ENCODE measurements around the gene MYH4. TPM values are rescaled to one million over a fixed set of nuclear protein-coding genes. Genes with fewer than 3 reads are reported as not detected.

Gene MYH4
- total RNA-seq, 1 experiment from 2014 or later, result not detected

DNA sequence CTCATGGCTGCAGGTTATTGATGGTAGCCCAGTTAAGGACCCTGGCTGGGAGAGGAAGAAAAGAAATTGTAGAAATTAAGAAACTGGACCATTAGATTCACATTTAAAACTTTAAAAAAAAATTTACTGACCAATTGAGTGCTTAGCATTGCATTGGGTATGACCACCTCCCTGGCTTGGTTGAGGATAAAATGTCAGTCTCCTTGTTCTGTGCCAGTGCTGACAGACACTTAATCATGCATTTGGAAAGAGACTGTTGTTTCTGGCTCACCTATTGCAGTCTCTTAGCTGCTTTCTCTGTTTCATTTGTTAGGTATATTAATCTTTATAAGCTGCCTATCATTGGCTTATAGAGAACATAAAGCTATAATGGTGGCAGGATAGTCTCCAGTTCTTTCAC, 47.3 kb upstream of the MYH4 start (continued):
- TF ChIP-seq SOX15 (CRISPR knock-in tag; IDR thresholded peaks at IDR 0.05), result no peak
- TF ChIP-seq ZNF423 (CRISPR knock-in tag; IDR thresholded peaks at IDR 0.05), result no peak
- TF ChIP-seq, protein P1, sequence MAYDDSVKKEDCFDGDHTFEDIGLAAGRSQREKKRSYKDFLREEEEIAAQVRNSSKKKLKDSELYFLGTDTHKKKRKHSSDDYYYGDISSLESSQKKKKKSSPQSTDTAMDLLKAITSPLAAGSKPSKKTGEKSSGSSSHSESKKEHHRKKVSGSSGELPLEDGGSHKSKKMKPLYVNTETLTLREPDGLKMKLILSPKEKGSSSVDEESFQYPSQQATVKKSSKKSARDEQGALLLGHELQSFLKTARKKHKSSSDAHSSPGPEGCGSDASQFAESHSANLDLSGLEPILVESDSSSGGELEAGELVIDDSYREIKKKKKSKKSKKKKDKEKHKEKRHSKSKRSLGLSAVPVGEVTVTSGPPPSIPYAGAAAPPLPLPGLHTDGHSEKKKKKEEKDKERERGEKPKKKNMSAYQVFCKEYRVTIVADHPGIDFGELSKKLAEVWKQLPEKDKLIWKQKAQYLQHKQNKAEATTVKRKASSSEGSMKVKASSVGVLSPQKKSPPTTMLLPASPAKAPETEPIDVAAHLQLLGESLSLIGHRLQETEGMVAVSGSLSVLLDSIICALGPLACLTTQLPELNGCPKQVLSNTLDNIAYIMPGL (CRISPR knock-in tag; IDR thresholded peaks at IDR 0.05), result no peak
- no peak for TF ChIP-seq RORB (CRISPR knock-in tag; IDR thresholded peaks at IDR 0.05)

DNA sequence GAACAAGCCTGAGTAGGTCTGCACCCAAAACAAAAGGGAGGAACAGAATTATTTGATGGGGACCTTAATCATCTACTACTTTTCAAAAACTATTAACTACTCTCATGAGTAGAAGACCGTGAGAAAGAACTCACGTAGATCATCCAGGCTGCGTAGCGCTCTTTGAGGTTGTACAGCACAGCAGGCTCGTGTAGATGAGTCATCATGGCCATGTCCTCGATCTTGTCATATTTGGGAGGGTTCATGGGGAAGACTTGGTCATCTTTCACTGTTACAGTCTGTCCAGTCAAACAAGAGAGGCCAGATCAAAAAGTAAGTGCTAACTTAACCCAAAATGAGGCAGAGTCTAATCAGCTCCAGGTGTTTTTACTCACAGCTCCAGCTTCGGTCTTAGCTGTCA, 46.7 kb upstream of the MYH4 start:
- ATAC-seq (no peak), DNase-seq (ENCODE audit: low spot score) (no peak)
- Mint-ChIP-seq H3K27ac (no peak overlapping the region), H3K36me3 (no peaks in the 10 kb centered on the region), H3K4me3 (no peak overlapping the region), H3K4me1 (peaks cover 5% of the 10 kb centered on the region), H3K27me3 (ENCODE audit: low read depth) (no peaks in the 10 kb centered on the region), H3K9me3 (no peaks in the 10 kb centered on the region)
- ChIA-PET CTCF (no interaction called here), POLR2A (no interaction called here)
- TF ChIP-seq, protein P2, sequence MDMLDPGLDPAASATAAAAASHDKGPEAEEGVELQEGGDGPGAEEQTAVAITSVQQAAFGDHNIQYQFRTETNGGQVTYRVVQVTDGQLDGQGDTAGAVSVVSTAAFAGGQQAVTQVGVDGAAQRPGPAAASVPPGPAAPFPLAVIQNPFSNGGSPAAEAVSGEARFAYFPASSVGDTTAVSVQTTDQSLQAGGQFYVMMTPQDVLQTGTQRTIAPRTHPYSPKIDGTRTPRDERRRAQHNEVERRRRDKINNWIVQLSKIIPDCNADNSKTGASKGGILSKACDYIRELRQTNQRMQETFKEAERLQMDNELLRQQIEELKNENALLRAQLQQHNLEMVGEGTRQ (CRISPR knock-in tag; IDR thresholded peaks at IDR 0.05), result no peak
- TF ChIP-seq, protein P3, sequence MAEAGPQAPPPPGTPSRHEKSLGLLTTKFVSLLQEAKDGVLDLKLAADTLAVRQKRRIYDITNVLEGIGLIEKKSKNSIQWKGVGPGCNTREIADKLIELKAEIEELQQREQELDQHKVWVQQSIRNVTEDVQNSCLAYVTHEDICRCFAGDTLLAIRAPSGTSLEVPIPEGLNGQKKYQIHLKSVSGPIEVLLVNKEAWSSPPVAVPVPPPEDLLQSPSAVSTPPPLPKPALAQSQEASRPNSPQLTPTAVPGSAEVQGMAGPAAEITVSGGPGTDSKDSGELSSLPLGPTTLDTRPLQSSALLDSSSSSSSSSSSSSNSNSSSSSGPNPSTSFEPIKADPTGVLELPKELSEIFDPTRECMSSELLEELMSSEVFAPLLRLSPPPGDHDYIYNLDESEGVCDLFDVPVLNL (CRISPR knock-in tag; IDR thresholded peaks at IDR 0.05; ENCODE audit: borderline replicate concordance, low read depth), result no peak

DNA sequence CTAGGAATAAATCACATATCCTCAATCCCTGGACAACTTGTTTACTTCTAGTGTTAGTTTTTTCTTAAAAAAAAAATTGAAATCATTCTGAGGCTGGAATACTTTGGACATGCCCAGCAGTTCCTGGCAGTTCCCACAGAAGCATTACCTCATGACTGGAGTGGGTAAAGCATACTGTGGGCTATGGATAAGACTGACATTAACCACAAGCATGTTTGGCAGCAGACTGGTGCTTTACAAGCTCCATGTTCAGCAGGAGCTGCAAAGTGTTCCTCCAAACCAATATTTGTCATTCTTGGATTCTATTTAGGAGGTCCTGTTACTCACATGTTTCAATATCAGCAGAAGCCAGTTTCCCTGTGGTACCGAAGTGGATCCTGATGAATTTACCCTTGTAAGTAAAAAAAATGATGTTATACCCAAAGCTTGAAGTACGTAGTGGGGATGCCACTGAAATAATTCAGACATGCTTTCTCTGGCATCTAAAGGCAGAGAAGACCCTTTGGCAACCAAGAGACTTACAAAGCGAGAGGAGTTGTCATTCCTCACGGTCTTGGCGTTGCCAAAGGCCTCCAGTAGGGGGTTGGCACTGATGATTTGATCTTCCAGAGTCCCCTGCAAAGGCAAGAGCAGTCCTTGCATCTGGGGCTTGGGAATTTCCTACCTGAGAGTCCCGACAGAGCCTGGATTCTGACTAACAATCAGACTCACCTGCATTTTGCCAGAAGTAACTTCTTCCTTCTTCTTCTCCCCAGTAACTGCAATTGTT, 44.1 kb upstream of the MYH4 start:
- peaks cover 5% of the 10 kb centered on the region for H3K4me1 Mint-ChIP-seq
- no peak for DNase-seq (ENCODE audit: low spot score)
- no peaks in the 10 kb centered on the region for H3K9me3 Mint-ChIP-seq
- H3K36me3 Mint-ChIP-seq, result no peaks in the 10 kb centered on the region
- CTCF ChIA-PET, result interaction anchor here (0.9 to 1.3 kb wide), 4 partner anchors 47 to 105 kb away, joined by 3 to 4 read pairs (median 3); no protein-coding TSS in a partner anchor
- TF ChIP-seq GRHL2 (CRISPR knock-in tag; IDR thresholded peaks at IDR 0.05; ENCODE audit: insufficient replicate concordance, severe bottlenecking) (no peak), FOXK1 (CRISPR knock-in tag; IDR thresholded peaks at IDR 0.05) (no peak)
- TF ChIP-seq, protein P2 (CRISPR knock-in tag; IDR thresholded peaks at IDR 0.05), result no peak
- no peaks in the 10 kb centered on the region for H3K27me3 Mint-ChIP-seq (ENCODE audit: low read depth)
- H3K4me3 Mint-ChIP-seq, result no peak overlapping the region
- ATAC-seq, result peak; percentile 86
- H3K27ac Mint-ChIP-seq, result no peak overlapping the region
- POLR2A ChIA-PET, result no interaction called here

DNA sequence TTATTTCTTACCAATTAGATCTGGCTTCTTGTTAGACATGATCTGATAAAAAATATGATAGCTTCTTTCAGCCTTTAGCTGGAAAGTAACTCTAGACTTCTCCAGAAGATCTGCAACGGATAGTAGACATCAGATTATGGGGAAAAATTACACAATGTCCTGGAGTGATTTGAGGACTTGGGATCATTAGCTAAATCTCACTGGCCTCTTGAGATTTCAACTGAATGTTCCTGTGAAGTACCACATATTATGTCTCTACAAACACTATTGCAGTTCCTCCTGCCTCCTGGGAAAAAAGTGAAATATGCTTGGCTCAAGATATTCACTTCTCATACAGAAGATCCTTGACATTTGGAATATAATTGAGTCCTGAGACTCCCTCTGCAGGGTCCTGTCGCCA, 43.5 kb upstream of the MYH4 start:
- no peaks in the 10 kb centered on the region for H3K36me3 Mint-ChIP-seq
- peaks cover 5% of the 10 kb centered on the region for H3K4me1 Mint-ChIP-seq
- no peak overlapping the region for H3K27ac Mint-ChIP-seq
- ATAC-seq, result no peak
- no peaks in the 10 kb centered on the region for H3K9me3 Mint-ChIP-seq
- no peak for DNase-seq (ENCODE audit: low spot score)
- no peak overlapping the region for H3K4me3 Mint-ChIP-seq
- no peaks in the 10 kb centered on the region for H3K27me3 Mint-ChIP-seq (ENCODE audit: low read depth)
- ChIA-PET CTCF (interaction anchor here (1.3 kb wide), 1 partner anchor 102 kb away, joined by 4 read pairs; no protein-coding TSS in a partner anchor), POLR2A (no interaction called here)
- TF ChIP-seq, protein P4, sequence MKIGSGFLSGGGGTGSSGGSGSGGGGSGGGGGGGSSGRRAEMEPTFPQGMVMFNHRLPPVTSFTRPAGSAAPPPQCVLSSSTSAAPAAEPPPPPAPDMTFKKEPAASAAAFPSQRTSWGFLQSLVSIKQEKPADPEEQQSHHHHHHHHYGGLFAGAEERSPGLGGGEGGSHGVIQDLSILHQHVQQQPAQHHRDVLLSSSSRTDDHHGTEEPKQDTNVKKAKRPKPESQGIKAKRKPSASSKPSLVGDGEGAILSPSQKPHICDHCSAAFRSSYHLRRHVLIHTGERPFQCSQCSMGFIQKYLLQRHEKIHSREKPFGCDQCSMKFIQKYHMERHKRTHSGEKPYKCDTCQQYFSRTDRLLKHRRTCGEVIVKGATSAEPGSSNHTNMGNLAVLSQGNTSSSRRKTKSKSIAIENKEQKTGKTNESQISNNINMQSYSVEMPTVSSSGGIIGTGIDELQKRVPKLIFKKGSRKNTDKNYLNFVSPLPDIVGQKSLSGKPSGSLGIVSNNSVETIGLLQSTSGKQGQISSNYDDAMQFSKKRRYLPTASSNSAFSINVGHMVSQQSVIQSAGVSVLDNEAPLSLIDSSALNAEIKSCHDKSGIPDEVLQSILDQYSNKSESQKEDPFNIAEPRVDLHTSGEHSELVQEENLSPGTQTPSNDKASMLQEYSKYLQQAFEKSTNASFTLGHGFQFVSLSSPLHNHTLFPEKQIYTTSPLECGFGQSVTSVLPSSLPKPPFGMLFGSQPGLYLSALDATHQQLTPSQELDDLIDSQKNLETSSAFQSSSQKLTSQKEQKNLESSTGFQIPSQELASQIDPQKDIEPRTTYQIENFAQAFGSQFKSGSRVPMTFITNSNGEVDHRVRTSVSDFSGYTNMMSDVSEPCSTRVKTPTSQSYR (CRISPR knock-in tag; IDR thresholded peaks at IDR 0.05), result no peak
- TF ChIP-seq ESRRA (CRISPR knock-in tag; IDR thresholded peaks at IDR 0.05; ENCODE audit: borderline replicate concordance) (no peak), ZBTB21 (CRISPR knock-in tag; IDR thresholded peaks at IDR 0.05; ENCODE audit: borderline replicate concordance) (no peak), JUN (CRISPR knock-in tag; IDR thresholded peaks at IDR 0.05) (no peak)
- TF ChIP-seq, protein P5, sequence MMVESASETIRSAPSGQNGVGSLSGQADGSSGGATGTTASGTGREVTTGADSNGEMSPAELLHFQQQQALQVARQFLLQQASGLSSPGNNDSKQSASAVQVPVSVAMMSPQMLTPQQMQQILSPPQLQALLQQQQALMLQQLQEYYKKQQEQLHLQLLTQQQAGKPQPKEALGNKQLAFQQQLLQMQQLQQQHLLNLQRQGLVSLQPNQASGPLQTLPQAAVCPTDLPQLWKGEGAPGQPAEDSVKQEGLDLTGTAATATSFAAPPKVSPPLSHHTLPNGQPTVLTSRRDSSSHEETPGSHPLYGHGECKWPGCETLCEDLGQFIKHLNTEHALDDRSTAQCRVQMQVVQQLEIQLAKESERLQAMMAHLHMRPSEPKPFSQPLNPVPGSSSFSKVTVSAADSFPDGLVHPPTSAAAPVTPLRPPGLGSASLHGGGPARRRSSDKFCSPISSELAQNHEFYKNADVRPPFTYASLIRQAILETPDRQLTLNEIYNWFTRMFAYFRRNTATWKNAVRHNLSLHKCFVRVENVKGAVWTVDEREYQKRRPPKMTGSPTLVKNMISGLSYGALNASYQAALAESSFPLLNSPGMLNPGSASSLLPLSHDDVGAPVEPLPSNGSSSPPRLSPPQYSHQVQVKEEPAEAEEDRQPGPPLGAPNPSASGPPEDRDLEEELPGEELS (CRISPR knock-in tag; IDR thresholded peaks at IDR 0.05), result no peak
- TF ChIP-seq, protein P6, sequence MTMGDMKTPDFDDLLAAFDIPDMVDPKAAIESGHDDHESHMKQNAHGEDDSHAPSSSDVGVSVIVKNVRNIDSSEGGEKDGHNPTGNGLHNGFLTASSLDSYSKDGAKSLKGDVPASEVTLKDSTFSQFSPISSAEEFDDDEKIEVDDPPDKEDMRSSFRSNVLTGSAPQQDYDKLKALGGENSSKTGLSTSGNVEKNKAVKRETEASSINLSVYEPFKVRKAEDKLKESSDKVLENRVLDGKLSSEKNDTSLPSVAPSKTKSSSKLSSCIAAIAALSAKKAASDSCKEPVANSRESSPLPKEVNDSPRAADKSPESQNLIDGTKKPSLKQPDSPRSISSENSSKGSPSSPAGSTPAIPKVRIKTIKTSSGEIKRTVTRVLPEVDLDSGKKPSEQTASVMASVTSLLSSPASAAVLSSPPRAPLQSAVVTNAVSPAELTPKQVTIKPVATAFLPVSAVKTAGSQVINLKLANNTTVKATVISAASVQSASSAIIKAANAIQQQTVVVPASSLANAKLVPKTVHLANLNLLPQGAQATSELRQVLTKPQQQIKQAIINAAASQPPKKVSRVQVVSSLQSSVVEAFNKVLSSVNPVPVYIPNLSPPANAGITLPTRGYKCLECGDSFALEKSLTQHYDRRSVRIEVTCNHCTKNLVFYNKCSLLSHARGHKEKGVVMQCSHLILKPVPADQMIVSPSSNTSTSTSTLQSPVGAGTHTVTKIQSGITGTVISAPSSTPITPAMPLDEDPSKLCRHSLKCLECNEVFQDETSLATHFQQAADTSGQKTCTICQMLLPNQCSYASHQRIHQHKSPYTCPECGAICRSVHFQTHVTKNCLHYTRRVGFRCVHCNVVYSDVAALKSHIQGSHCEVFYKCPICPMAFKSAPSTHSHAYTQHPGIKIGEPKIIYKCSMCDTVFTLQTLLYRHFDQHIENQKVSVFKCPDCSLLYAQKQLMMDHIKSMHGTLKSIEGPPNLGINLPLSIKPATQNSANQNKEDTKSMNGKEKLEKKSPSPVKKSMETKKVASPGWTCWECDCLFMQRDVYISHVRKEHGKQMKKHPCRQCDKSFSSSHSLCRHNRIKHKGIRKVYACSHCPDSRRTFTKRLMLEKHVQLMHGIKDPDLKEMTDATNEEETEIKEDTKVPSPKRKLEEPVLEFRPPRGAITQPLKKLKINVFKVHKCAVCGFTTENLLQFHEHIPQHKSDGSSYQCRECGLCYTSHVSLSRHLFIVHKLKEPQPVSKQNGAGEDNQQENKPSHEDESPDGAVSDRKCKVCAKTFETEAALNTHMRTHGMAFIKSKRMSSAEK (CRISPR knock-in tag; IDR thresholded peaks at IDR 0.05; ENCODE audit: borderline replicate concordance), result no peak

Data from WTC11 (cell line).